Activated naive CD4-positive, alpha-beta T cell (primary cell): Measurements from ENCODE around the gene VPS8.

Source experiments
- DNase-seq, 4 experiments: peaks; one replicate each; lab custom pipeline; 2025; lab: John Stamatoyannopoulos, UW

Gene VPS8

GRCh38 chr3:185060655-185061054, 248.7 kb downstream of the VPS8 start:
- DNase-seq = no peak

DNA sequence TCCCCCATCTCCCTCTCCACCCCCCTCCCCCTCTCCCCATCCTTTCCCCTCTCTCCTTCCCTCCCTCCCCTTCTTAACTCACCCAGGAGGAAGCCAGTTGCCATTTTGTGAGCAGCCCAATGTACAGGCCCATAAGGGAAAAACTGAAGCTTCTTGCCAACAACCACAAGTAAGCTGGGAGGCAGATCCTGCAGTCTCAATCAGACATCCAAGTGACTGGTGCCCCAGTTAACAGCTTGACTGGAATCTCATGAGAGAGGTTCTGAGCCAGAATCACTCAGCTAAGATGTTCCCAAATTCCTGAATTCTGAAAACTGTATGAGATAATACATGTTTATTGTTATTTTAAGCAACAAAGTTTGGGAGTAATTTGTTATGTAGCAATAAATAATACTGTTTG, 250.2 kb downstream of the VPS8 start:
- no peak for DNase-seq

GRCh38 chr3:185063431-185063830, 251.5 kb downstream of the VPS8 start:
- no peak for DNase-seq

DNA sequence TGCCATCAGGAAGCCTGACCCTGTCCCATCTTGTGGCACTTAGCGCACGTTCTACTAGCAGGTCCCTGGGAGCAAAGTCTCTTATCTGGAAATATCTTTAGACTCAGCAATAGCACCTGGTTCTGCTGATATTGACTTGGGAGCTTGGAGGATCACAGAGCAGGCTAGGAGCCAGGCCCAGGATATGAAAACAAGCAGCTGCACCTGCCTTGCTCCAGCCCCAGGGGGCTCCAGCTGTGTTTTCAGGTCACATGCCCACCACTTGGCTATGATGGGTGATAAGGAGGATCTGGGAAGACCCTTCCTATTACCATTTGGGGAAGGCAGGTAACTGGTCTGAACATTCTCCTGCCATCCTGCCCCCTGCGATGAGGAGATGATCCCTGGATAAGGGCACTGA, 253.1 kb downstream of the VPS8 start:
- DNase-seq = no peak

DNA sequence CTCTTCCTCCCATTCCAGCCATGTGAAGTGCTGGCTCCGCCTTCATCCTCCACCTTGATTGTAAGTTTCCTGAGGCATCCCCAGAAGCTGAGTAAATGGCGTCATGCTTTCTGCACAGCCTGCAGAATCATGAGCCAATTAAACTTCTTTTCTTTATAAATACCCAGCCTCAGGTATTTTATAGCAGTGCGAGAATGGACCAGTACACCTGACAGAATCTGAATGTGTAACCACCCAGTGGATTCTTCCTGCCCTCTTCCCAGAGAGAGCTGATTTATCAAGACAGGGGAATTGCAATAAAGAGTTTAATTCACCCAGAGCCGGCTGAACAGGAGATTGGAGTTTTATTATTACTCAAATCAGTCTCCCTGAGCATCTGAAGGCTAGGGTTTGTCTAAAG, 254.3 kb downstream of the VPS8 start:
- no peak for DNase-seq

- no peak for DNase-seq
These were observed 255.2 kb downstream of the VPS8 start for GRCh38 chr3:185067173-185067572.

DNA sequence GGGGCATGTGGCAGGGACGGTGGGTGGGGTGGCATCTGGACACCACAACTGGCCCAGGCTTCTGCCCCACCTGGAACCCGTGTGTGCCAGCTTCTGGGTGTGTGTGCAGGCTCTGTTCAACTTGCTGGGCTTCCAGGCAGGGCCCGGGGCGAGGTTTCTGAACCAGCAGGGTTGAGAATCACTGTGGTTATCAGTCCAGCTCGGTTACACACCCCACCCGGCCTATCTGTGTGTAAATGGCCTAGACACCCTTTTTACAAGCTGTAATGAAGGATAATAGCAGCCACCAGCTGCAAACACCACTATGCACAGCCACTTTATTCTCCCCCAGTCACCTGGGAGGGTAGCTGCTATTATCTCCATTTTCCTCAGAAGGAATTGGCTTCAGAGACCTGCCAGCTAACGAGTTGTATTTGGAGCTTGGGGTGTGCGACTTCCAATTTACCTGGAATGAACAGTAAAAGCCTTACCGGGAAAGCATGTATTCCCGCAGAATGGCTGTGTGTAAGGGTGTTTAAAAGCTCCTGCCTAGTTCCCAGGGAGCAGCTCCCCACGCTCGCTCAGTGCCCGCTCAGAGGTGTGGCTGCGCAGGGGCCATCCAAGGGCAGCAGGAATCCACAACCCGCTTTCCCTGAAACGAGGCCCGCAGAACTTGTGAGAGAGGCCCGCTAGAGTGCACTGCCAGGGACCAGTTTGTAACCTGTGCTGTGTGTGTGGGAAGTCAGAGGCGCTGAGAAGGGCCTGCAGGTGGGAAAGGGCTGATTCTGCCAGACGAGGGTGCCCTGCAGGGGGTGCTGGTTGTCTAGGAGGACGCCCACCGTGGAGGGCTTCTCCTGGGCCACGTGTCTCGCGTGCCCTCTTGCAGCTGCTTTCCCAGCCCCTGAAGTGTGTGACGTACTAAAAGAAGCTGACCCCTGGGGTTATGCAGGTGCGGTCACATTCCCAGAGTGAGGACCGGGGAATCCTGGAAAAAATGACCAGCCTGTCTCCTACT, 257.4 kb downstream of the VPS8 start:
- DNase-seq = no peak

GRCh38 chr3:185070491-185071286, 258.7 kb downstream of the VPS8 start:
- no peak for DNase-seq

GRCh38 chr3:185071287-185071800, 259.4 kb downstream of the VPS8 start:
- DNase-seq = no peak

GRCh38 chr3:185075547-185075946, 263.6 kb downstream of the VPS8 start:
- DNase-seq = no peak

- no peak for DNase-seq
These were observed 264.3 kb downstream of the VPS8 start for GRCh38 chr3:185076219-185076618.

DNA sequence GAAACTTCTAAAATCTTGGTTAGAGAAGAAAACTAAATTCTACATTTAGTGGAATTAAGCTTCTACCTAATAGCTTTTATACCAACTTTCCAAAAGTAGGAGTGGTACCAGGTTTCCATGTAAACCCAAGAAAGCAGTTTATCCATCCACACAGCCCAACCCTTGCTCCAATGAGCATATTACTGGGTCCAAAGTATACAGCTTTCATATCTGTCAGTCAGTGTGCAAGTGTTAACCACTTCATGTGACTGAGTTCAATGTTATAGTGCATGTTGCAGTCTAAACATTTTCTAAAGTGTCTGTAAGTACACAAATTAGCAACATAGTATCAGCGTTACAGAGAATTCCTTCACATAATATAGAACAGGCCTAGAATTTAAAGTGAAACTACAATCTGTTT, 267.7 kb downstream of the VPS8 start:
- DNase-seq = no peak

DNA sequence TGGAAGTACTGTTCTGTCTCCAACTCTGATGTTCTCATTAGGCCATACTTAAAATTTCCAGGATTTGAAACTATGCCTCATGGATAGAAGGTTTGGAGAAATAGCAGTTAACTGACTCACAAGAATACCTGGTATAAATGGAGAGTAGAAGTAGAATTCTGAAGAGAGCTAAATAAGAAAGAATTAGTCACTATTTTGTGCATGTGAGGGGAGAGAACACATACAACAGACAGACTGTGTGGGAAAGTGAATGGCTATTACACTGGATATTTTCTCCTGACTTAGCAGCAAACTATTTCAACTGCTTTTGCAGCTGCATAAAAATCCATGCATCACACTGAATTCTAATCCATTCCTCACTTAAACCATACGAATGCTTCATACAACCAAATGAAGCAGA, 269.6 kb downstream of the VPS8 start:
- no peak for DNase-seq

DNA sequence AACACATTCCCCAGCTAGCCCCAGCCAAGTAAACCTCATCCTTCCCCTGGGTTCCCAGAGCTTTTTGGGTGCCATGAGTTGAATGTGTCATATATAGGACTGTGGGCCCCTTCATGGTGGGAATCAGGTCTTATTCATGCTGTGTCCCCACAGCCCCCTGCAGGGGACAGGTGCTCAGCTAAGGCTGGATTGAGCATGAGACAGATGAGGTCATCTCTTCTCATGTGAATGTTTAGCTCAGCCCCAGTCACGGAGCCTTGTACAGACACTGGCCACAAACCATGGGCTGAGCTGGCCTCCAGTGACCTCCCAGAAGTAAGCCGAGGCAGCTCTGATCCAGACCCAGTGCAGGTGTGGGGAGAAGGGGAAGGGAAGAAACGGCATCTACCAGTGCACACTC, 270.2 kb downstream of the VPS8 start:
- no peak for DNase-seq

DNA sequence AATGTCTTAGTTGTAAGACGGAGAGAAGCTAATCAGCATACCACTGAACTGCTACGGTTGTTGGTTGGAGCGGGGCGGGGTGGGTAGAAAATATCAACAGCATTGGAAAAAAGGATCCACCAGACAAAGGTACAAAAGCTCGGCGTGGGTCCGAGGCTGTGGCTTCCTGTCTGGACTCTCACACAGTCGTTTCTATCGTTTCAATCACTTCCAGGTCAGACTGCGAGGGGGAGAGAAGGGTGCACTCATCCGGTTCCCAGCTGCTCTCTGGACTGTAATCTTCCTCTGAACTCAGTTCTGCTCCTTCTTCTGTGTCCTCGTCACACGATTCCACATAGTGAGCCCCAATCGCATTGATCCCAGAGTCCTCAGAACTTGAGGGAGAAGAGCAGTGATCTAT, 270.9 kb downstream of the VPS8 start:
- no peak for DNase-seq

- DNase-seq = no peak
These were observed 272.4 kb downstream of the VPS8 start for GRCh38 chr3:185084402-185084801.

DNA sequence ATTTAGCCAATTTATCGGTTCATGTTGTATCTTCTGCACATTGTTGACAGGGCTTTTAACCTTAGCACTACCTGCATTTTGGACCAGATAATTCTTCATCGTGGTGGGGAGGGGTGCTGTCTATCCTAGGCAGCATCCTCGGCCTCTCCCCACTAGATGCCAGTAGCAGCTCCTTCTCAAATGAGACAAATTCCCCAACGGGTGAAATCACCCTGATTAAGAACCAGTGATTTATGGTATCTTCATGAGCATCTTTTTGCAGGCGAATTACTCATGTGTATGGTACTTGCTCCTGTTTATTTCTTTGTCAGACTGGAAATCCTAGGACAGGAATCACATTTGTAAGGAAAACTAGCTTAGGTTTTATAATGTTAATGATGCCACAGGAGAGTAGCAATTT, 272.9 kb downstream of the VPS8 start:
- DNase-seq = no peak

DNA sequence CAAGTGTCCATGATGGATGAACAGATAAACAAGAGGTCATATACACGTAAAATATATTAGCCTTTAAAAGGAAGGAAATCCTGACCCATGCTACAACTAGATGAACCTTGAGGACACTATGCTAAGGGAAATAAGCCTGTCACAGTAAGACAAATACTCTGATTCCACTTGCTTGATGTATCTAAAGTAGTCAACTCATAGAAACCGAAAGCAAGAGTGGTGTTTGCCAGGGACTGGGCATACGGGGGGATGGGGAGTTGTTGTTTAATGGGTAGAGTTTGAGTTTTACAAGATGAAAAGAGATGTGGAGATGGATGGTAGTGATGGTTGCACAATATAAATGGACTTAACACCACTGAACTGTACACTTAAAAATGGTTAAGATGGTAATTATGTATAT, 275.5 kb downstream of the VPS8 start:
- DNase-seq = no peak

DNA sequence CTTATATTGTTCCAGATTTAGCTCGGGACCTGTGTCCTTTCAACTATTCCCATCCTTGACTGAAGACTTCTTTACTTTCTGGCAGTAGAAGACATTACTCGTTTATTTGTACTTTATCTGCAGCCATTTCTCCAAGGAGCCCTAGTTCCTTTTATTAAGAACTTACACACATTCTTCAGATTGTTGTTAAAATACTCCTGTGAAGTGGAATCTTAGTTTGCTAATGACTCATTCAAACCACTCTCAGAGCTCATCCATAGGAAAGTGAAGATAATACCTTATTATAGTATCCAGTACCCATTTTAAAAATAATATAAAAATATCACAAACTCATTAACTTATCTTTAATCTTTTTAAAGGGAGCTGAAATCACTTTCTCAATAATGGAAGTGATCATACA, 277.4 kb downstream of the VPS8 start:
- no peak for DNase-seq

DNA sequence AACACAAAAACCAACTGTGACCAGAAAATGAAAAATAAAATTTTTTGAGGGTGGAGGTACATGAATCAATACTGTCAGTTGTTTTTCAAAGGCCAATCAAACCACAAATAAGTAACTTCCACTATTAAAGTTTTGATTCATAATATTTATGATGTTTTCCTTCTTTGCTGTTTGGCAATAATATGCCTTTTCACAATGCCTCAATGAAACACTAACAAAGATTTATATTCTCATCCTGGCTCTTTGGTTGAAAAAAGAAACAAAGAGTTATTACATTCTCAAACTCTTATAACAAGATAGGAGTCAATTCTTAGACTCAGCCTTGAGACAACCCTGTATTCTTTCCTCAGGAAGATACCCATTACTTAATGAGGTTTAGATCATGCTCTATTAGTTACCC, 277.8 kb downstream of the VPS8 start:
- DNase-seq = no peak

DNA sequence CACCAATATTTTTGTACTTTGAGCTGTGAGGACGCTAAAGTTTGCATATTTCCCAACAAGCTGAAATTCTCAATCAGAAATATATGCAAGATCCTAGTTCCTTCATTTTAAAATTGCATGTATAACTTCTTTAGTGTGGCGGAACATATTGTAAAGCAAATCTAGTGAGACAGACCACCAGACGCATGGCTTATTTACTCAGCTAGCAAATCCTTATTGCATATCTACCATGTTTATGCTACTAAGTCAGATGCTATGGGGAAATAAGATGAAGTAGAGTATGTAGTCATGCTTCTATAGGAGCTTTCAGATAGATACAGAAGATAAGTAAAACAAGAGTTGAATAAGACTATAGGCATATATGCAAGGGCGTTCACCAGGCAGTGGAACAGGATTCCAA, 278.8 kb downstream of the VPS8 start:
- no peak for DNase-seq

GRCh38 chr3:185093116-185093515, 281.1 kb downstream of the VPS8 start:
- no peak for DNase-seq

GRCh38 chr3:185094697-185095096, 282.7 kb downstream of the VPS8 start:
- DNase-seq = no peak
